ENCODE results near the gene ZFP92.

The ZFP92 gene

GRCh38 chrX:153408871-153409351 lies 2.4 kb upstream of the ZFP92 start:
- Histone ChIP-seq H3K9ac (ENCODE audit: low read depth, low read length) (no peak overlapping the region), H3K4me1 (ENCODE audit: insufficient read depth, low read length) (no peaks in the 10 kb centered on the region; the same call in 1 of the 2 replicates), H3K9me3 (ENCODE audit: control insufficient read depth, insufficient read depth, low read length) (no peaks in the 10 kb centered on the region), H3K36me3 (ENCODE audit: insufficient read depth, low read length) (no peaks in the 10 kb centered on the region)

- Histone ChIP-seq H3K36me3 (ENCODE audit: insufficient read depth, low read length) (no peaks in the 10 kb centered on the region), H3K4me1 (ENCODE audit: insufficient read depth, low read length) (no peaks in the 10 kb centered on the region; the same call in 1 of the 2 replicates), H3K9me3 (ENCODE audit: control insufficient read depth, insufficient read depth, low read length) (no peaks in the 10 kb centered on the region), H3K9ac (ENCODE audit: low read depth, low read length) (no peak overlapping the region)
These were observed 1.7 kb upstream of the ZFP92 start for GRCh38 chrX:153409414-153410101.

DNA sequence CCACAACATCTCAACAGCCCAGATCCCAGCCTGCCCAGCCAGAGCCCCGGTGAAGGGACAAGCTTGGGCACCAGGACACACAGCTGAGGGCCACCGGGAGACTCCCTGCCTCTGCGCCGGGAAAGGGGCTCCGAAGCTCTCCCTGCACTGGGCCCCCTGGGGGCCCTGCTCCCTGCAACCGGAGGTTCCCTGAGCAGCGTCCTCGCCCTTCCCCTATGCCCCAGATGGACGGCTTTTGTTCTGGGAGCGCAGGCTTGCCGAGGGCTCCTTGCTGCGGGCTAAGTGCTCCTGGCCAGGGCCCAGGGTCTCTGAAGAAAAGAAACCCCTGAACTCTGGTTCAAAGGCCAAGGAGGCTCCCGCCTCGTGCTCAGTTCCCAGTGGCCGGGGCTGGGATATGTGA lies 899 bp upstream of the ZFP92 start:
- H3K4me1 ChIP-seq (ENCODE audit: insufficient read depth, low read length), result no peaks in the 10 kb centered on the region; the same call in 1 of the 2 replicates
- no peaks in the 10 kb centered on the region for H3K9me3 ChIP-seq (ENCODE audit: control insufficient read depth, insufficient read depth, low read length)
- H3K9ac ChIP-seq (ENCODE audit: low read depth, low read length), result no peak overlapping the region
- no peaks in the 10 kb centered on the region for H3K36me3 ChIP-seq (ENCODE audit: insufficient read depth, low read length)

- H3K4me1 ChIP-seq (ENCODE audit: insufficient read depth, low read length), result no peaks in the 10 kb centered on the region; the same call in 1 of the 2 replicates
- H3K36me3 ChIP-seq (ENCODE audit: insufficient read depth, low read length), result no peaks in the 10 kb centered on the region
- H3K9ac ChIP-seq (ENCODE audit: low read depth, low read length), result peak overlapping the region; percentile 10; the same call in 1 of the 2 replicates
- H3K9me3 ChIP-seq (ENCODE audit: control insufficient read depth, insufficient read depth, low read length), result no peaks in the 10 kb centered on the region
These were observed 401 bp upstream of the ZFP92 start for GRCh38 chrX:153410888-153411254.

DNA sequence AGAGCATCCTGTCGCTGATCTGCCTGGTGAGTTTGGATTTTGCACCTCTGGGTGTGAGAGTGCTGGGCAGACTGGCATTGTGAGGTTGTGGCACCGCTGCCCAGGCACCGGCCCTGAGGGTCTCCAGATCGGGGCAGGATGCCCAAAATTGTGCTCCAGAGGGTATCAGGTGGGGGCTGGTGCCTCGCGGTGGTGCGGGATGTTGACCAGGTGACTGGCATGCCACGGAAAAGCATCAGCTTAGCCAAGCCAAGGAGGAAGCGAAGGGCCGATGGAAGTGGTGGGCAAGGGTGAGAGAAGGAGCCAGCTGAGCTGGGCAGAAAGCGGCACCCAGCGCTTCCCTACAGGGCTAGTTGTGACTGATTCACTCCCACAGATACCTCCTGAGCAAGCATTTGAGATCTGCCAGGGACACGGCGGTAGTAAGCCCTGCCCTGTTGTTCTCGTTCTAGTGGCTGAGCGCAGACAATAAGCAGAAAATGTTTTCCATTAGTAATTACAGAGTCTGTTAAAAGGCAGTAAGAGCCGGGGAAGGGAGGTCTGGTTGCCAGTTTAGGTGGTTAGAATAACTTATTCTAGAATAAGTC lies 809 bp downstream of the ZFP92 start:
- H3K36me3 ChIP-seq (ENCODE audit: insufficient read depth, low read length), result no peaks in the 10 kb centered on the region
- H3K9ac ChIP-seq (ENCODE audit: low read depth, low read length), result peak overlapping the region; percentile 10; the same call in 1 of the 2 replicates
- no peaks in the 10 kb centered on the region; the same call in 1 of the 2 replicates for H3K4me1 ChIP-seq (ENCODE audit: insufficient read depth, low read length)
- no peaks in the 10 kb centered on the region for H3K9me3 ChIP-seq (ENCODE audit: control insufficient read depth, insufficient read depth, low read length)

- no peaks in the 10 kb centered on the region for H3K36me3 ChIP-seq (ENCODE audit: insufficient read depth, low read length)
- no peaks in the 10 kb centered on the region; the same call in 1 of the 2 replicates for H3K4me1 ChIP-seq (ENCODE audit: insufficient read depth, low read length)
- H3K9ac ChIP-seq (ENCODE audit: low read depth, low read length), result no peak overlapping the region
- H3K9me3 ChIP-seq (ENCODE audit: control insufficient read depth, insufficient read depth, low read length), result no peaks in the 10 kb centered on the region
These were observed 1.8 kb downstream of the ZFP92 start for GRCh38 chrX:153412746-153413720.

DNA sequence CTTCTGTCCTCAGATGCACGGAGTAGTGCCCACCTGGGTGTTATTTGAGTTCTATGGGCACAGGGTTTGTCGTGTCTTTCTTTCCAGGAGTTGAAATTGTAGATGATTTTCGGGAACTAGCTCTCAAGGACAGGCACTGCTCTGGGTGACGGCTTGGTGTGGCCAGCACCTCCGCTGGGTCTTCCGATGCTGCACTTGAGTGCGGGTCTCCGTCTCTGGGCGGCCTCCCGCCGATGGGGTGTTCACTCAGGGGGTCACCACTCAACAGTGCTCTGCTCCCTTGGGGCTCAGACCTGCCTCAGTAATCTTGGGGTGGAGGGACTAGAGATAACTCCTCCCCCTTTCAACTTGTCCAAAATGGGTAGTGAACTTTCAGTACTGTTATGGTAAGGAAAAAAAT lies 2.5 kb downstream of the ZFP92 start:
- H3K36me3 ChIP-seq (ENCODE audit: insufficient read depth, low read length), result no peaks in the 10 kb centered on the region
- H3K9ac ChIP-seq (ENCODE audit: low read depth, low read length), result no peak overlapping the region
- H3K4me1 ChIP-seq (ENCODE audit: insufficient read depth, low read length), result no peaks in the 10 kb centered on the region; the same call in 1 of the 2 replicates
- no peaks in the 10 kb centered on the region for H3K9me3 ChIP-seq (ENCODE audit: control insufficient read depth, insufficient read depth, low read length)

DNA sequence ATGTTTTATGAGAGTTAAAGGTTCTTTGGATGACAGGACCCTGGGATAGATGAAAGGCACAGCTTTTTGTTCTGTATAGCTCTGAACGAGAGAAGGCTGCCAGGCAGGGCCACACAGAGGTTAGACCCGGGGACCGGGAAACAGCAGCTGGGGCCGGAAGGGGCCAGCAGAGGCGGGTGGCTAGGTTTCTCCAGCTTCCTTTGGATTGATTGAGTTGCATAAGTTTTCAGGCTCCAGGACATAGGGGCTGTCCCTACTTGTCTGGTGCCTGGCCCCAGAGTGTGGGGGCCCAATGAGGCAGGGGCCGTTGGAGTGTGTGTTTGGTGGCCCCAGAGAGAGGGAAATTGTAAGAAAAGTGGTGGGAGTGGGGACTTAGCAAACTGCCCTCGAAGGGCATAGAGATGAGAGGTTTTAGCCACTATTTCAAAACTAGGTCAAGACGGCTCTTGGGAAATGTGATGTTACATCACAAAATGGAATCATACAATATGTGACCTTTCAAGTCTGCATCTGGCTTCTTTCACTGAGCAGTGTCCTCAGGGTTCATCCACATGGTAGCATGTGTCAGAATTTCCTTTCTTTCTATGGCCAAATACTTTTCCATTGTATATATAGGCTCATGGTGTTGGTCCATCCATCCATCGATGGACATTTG lies 3.7 kb downstream of the ZFP92 start:
- no peaks in the 10 kb centered on the region for H3K4me1 ChIP-seq (ENCODE audit: insufficient read depth, low read length)
- no peak overlapping the region for H3K9ac ChIP-seq (ENCODE audit: low read depth, low read length)
- H3K36me3 ChIP-seq (ENCODE audit: insufficient read depth, low read length), result no peaks in the 10 kb centered on the region
- no peaks in the 10 kb centered on the region for H3K9me3 ChIP-seq (ENCODE audit: control insufficient read depth, insufficient read depth, low read length)

DNA sequence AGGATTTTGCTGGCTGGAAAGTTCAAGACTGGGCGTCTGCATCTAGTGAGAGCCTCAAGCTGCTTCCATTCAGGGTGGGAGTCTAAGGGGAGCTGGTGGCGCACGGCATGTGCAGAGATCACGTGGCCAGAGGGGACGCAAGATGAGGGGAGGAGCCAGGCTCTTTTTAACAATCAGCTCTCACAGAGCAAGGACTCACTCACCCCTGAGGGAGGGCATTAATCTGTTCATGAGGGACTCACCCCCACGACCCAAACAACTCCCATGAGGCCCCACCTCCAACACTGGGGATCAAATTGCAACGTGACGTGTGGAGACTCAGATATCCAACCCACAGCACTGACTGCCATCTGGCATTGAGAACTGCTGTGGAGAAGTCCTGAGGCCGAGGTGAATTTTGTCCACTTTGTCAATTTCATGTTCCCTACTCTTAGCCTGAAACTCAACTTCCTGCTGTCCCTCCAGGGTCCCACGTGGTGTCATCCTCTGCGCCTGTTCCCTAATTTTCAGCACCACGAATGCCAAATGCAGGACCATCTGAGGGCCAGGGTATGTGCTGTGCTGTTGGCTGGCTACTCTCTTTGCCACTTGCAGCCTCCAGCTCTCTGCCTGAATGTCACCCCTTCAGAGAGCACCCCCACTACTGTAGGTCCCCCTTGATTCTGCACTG lies 5.6 kb downstream of the ZFP92 start:
- Histone ChIP-seq H3K4me1 (ENCODE audit: insufficient read depth, low read length) (no peaks in the 10 kb centered on the region), H3K9me3 (ENCODE audit: control insufficient read depth, insufficient read depth, low read length) (no peaks in the 10 kb centered on the region), H3K36me3 (ENCODE audit: insufficient read depth, low read length) (no peaks in the 10 kb centered on the region), H3K9ac (ENCODE audit: low read depth, low read length) (no peak overlapping the region)

GRCh38 chrX:153417637-153418036 lies 6.4 kb downstream of the ZFP92 start:
- Histone ChIP-seq H3K36me3 (ENCODE audit: insufficient read depth, low read length) (no peaks in the 10 kb centered on the region), H3K4me1 (ENCODE audit: insufficient read depth, low read length) (no peaks in the 10 kb centered on the region), H3K9ac (ENCODE audit: low read depth, low read length) (no peak overlapping the region), H3K9me3 (ENCODE audit: control insufficient read depth, insufficient read depth, low read length) (no peaks in the 10 kb centered on the region)

DNA sequence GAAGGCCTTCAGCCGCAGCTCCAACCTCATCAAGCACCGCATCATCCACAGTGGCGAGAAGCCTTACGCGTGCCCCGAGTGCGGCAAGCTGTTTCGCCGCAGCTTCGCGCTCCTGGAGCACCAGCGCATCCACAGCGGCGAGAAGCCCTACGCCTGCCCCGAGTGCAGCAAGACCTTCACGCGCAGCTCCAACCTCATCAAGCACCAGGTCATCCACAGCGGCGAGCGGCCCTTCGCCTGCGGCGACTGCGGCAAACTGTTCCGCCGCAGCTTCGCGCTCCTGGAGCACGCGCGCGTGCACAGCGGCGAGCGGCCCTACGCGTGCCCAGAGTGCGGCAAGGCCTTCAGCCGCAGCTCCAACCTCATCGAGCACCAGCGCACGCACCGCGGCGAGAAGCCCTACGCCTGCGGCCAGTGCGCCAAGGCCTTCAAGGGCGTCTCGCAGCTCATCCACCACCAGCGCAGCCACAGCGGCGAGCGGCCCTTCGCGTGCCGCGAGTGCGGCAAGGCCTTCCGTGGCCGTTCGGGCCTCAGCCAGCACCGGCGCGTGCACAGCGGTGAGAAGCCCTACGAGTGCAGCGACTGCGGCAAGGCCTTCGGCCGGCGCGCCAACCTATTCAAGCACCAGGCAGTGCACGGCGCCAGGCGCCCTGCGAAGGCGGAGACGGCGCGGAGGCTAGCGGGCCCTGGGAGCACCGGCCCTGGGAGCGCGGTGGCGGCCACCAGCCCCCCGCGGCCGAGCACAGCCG lies 9.8 kb downstream of the ZFP92 start:
- Histone ChIP-seq H3K9me3 (ENCODE audit: control insufficient read depth, insufficient read depth, low read length) (no peaks in the 10 kb centered on the region), H3K36me3 (ENCODE audit: insufficient read depth, low read length) (no peaks in the 10 kb centered on the region), H3K9ac (ENCODE audit: low read depth, low read length) (no peak overlapping the region), H3K4me1 (ENCODE audit: insufficient read depth, low read length) (no peaks in the 10 kb centered on the region)

- H3K36me3 ChIP-seq (ENCODE audit: insufficient read depth, low read length), result no peaks in the 10 kb centered on the region
- no peak overlapping the region for H3K9ac ChIP-seq (ENCODE audit: low read depth, low read length)
- H3K9me3 ChIP-seq (ENCODE audit: control insufficient read depth, insufficient read depth, low read length), result no peaks in the 10 kb centered on the region
- no peaks in the 10 kb centered on the region for H3K4me1 ChIP-seq (ENCODE audit: insufficient read depth, low read length)
These were observed 10.6 kb downstream of the ZFP92 start for GRCh38 chrX:153421856-153422255.

DNA sequence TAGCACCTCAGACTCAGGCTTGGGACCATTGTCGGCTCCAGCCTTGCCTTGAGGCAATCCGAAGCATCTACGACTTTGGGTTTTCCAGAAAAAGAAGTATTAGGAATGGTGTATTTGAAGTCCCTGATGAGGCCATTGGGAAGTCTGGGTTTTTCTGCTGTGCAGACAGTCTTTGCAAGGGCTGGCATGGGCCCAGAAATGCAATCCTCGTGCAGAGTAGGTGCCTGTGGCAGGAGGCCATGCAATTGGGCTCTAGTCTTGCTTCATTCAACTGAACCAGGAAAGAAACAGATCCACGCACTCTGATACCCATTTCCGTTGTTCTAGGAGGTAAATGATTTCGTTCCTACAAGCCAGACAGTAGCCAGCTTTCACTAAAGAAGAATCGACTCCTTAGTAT lies 12.4 kb downstream of the ZFP92 start:
- Histone ChIP-seq H3K9me3 (ENCODE audit: control insufficient read depth, insufficient read depth, low read length) (no peaks in the 10 kb centered on the region), H3K4me1 (ENCODE audit: insufficient read depth, low read length) (no peaks in the 10 kb centered on the region), H3K9ac (ENCODE audit: low read depth, low read length) (no peak overlapping the region), H3K36me3 (ENCODE audit: insufficient read depth, low read length) (no peaks in the 10 kb centered on the region)

Measured in ES-I3 (cell line).